ENCODE measurements around the gene ARL6IP4. TPM values are rescaled to one million over a fixed set of nuclear protein-coding genes. Genes with fewer than 3 reads are reported as not detected.

ARL6IP4 gene
- total RNA-seq, 4 donors from 2014 or later, result 129 to 188 (median 167) TPM

DNA sequence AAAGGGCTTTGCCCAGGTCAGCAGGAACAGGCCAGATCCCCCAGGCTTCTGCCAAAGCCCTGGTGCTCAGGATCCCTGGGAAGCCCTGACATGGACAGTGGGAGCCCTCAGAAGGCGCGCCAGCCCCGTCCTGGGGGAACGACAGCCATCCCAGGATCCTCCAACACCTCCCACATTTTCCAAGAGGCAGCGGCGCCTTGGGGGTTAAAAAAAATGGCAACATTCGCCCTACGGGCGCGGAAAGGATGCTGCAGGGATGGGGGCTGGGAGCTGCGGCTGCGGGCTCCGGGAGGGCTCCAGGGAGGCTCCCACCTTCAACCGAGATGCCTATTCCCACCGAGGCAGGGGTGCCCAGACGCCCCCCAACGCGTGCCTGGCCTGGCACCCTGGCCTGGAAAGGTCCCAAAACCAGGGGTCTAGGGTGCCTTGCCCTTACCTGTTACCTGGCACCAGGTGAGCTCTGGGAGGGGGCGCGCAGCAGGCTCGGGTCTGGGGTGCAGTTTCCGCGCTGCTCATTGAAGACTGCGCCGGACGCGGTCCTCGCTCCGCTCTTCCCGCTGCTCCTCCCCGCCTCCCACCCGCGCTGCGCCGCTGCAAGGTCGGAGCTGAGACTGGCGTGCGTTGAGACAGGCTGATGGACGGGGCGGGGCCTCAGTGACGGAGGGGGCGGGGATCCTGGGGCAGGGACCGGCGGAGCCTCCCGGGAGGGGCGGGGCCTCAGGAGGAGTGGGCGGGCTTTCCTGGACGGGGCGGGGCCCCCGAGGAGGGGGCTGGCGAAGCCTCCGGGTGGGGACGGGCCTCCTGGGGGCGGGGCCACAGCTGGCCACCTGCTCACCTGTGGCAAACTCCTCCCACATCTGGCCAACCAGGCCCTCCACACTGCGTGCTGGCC lies 14.4 kb upstream of the ARL6IP4 start, which contains the start of gene ABCB9:
ABCB9 (minus strand) TSS at position 613 of the 892 bp plus-strand sequence. CDS start 6,228 bp downstream, outside the sequence.
- TF ChIP-seq, protein P1, sequence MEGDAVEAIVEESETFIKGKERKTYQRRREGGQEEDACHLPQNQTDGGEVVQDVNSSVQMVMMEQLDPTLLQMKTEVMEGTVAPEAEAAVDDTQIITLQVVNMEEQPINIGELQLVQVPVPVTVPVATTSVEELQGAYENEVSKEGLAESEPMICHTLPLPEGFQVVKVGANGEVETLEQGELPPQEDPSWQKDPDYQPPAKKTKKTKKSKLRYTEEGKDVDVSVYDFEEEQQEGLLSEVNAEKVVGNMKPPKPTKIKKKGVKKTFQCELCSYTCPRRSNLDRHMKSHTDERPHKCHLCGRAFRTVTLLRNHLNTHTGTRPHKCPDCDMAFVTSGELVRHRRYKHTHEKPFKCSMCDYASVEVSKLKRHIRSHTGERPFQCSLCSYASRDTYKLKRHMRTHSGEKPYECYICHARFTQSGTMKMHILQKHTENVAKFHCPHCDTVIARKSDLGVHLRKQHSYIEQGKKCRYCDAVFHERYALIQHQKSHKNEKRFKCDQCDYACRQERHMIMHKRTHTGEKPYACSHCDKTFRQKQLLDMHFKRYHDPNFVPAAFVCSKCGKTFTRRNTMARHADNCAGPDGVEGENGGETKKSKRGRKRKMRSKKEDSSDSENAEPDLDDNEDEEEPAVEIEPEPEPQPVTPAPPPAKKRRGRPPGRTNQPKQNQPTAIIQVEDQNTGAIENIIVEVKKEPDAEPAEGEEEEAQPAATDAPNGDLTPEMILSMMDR (IDR thresholded peaks at IDR 0.05), result no peak
- no peak for TF ChIP-seq POLR2A (IDR thresholded peaks at IDR 0.05)
- intact Hi-C loops (cut with DNase I; ENCODE audit: low total_unique reads), result no loop called here
- 5 to 7% methylated on average over 27 to 36 of the region's 55 CpGs for WGBS, 2 donors
- peak within 1 kb of the TSS; percentile 43 for H3K4me3 ChIP-seq (ENCODE audit: low read depth, poor library complexity, severe bottlenecking)
- DNase-seq (ENCODE audit: low spot score in 2 of 2), result peak; percentile 85 to 97

DNA sequence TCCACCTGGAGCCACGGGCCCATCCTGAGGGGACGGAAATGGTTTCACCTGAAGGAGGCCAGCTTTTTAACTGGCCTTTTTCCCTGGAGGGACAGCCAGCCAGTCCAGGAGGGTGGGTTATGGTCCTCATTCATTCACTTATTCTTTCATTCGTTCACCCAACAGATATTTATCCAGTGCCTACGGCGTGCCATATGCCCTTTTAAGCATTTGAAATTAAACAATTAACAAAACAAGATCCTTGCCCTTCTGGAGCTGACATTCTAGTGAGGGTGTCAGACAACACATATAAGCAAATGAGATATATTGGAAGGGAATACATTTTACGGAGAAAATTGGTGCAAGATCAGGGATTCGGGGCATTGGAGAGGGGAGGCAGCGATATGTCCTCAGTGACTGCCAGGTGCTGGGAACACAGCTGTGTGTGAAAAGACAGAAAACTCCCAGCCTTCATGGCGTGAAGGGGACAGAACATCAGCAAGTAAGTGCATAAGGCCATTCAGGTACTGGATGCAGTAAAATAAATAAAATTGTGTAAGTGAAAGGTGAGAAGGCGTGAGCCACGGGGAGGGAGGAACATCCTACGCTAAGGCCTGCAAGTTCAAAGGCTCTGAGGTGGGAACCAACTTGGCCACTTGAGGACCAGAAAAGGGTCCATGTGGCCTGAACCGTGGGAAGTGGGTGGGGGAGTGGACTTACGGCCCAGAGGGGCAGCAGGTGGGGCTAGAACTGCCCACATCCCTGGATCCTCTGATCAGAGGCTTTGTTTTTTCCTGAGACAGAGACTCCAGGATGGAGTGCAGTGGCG lies 13.5 kb upstream of the ARL6IP4 start:
- 55 to 56% methylated on average over 15 of the region's 15 CpGs for WGBS, 2 donors
- no peak overlapping the region for H3K4me3 ChIP-seq (ENCODE audit: low read depth, poor library complexity, severe bottlenecking)
- TF ChIP-seq POLR2A (IDR thresholded peaks at IDR 0.05), result no peak
- TF ChIP-seq, protein P1 (IDR thresholded peaks at IDR 0.05), result no peak

DNA sequence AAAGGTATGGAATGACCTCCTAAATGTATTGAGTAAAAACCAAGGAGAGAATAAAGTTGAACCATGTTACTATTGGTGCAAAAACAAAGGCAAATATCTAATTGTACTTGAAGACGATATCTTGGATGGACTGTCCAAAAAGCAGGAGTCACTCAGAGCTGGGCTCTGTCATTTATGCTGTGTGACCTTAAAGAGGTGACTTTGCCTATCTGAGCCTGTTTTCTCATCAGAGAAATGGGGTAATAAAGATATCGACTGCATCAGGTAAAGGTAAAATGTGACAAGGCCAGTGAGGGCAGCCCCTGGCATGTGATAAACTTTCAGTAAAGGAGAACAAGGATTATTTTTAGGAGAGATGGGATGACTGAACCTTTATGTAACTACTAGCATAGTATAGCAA lies 12.4 kb upstream of the ARL6IP4 start:
- TF ChIP-seq, protein P1 (IDR thresholded peaks at IDR 0.05), result no peak
- TF ChIP-seq POLR2A (IDR thresholded peaks at IDR 0.05), result no peak
- WGBS, 2 donors, result 78 to 80% methylated on average over 2 of the region's 2 CpGs
- intact Hi-C loops (cut with DNase I; ENCODE audit: low total_unique reads), result no loop called here

More for the DNA sequence above, 13.5 kb upstream of the ARL6IP4 start:
- DNase-seq (ENCODE audit: low spot score in 2 of 2), result no peak
- intact Hi-C loops (cut with DNase I; ENCODE audit: low total_unique reads), result no loop called here

DNA sequence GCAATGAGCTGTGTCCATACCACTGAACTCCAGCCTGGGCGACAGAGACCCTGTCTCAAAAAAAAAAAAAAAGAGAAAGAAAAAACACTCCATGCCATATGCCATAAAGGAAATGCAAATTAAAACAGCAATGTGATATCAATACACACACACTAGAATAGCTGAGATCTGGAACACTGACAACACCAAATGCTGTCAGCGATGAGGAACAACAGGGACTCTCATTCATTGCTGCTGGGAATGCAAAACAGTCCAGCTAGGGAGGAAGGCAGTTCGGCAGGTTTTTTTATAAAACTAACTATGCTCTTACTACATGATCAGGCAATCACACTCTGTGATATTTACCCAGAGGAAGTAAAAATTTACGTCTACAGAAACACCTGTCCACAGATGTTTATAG lies 10.8 kb upstream of the ARL6IP4 start:
- TF ChIP-seq POLR2A (IDR thresholded peaks at IDR 0.05), result no peak
- TF ChIP-seq, protein P1 (IDR thresholded peaks at IDR 0.05), result no peak
- 22 to 35% methylated on average over 4 of the region's 4 CpGs for WGBS, 2 donors
- intact Hi-C loops (cut with DNase I; ENCODE audit: low total_unique reads), result no loop called here
- no peak for DNase-seq (ENCODE audit: low spot score in 2 of 2)
- no peak overlapping the region for H3K4me3 ChIP-seq (ENCODE audit: low read depth, poor library complexity, severe bottlenecking)

More for the DNA sequence above, 12.4 kb upstream of the ARL6IP4 start:
- no peak for DNase-seq (ENCODE audit: low spot score in 2 of 2)
- no peak overlapping the region for H3K4me3 ChIP-seq (ENCODE audit: low read depth, poor library complexity, severe bottlenecking)

DNA sequence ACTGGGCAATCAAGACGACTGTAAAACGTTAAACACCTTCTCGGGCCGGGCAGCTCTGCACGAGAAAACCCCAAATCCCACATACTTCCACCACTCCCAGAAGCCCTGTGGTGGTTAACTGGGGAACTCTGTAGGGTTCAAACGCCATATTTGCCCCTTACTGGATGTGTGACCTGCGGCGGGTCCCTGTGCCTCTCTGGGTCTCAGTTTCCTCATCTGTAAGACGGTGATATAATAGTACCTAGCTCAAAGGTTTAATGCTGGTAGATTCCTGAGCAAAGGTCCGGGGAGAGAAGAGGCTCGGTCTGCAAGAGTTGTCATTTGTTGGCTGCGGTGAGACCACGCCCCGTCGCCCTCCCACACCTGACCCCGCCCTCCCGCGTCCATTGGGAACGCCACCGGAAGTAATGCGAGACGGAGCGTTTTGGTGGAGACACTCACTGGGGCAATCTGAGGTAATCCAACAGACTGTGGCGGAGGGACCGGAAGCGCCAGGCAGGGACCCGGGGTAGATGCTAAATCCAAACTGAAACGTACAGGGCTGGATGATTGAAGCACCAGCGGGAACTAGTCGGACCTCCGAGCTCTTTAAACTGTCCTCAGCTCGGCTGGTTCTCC lies 6.1 kb upstream of the ARL6IP4 start:
- intact Hi-C loops (cut with DNase I; ENCODE audit: low total_unique reads), result no loop called here
- 1% methylated on average over 29 to 32 of the region's 32 CpGs for WGBS, 2 donors
- no peak for TF ChIP-seq POLR2A (IDR thresholded peaks at IDR 0.05)
- TF ChIP-seq, protein P1 (IDR thresholded peaks at IDR 0.05), result no peak
- peak; percentile 98 to 100 for DNase-seq (ENCODE audit: low spot score in 2 of 2)
- H3K4me3 ChIP-seq (ENCODE audit: low read depth, poor library complexity, severe bottlenecking), result peak overlapping the region; percentile 96

Measured in lower leg skin (tissue), 4 donors.